Mucosa of descending colon (tissue), 3 donors: Measurements from ENCODE around the gene MAP4. TPM values are rescaled to one million over a fixed set of nuclear protein-coding genes. Genes with fewer than 3 reads are reported as not detected.
A peak's percentile ranks its signal among the peaks of the same experiment; 100 is the strongest.

ENCODE experiments used
- ATAC-seq: fragments of 200-7000 bp; cut with Tn5 transposase; one replicate; pipeline ENCODE4 v1.9.1; 2020; ENCODE audit warnings: mild to moderate bottlenecking, moderate library complexity
- DNase-seq, 3 donors: peaks; one replicate each; pipeline ENCODE4 v3.0.0-alpha.2; 2020
- H3K36me3 ChIP-seq: fragments of 200-600 bp; one replicate; pipeline ENCODE4 v1.8.0; 2021; ENCODE audit warnings: low read depth, mild to moderate bottlenecking
- H3K4me1 ChIP-seq: fragments of 200-600 bp; one replicate; pipeline ENCODE4 v1.8.0; 2021; ENCODE audit warnings: low read depth, mild to moderate bottlenecking
- H3K4me3 ChIP-seq: fragments of 200-600 bp; one replicate; pipeline ENCODE4 v1.8.0; 2021; ENCODE audit warnings: mild to moderate bottlenecking
- H3K9me3 ChIP-seq: fragments of 200-600 bp; one replicate; pipeline ENCODE4 v1.8.0; 2021; ENCODE audit warnings: mild to moderate bottlenecking
- CTCF ChIP-seq: fragments of 200-600 bp; IDR thresholded peaks from one replicate; pipeline ENCODE4 v1.8.0; 2022; ENCODE audit warnings: antibody characterized with exemption, mild to moderate bottlenecking
- intact Hi-C, 2 donors: fragments of 100-400 bp; cut with DNase I in 1 of 2; cut with micrococcal nuclease in 1 of 2; formaldehyde crosslinking; loops; one replicate each; pipeline versions ENCODE4 v1.11.0 to v1.11.1; 2022; cut with DNase I, micrococcal nuclease
- total RNA-seq, 3 donors: library from RNA; stranded (reverse); fragmentation: NEBNext Ultra II Directional in 2 of 3; extraction: Animal tissue kit (Norgen Biotek cat#: 25700) in 2 of 3; gene quantifications; one replicate each; pipeline versions ENCODE4 v1.2.1 to v1.2.4, GENCODE V29; 2021 to 2023
- donor health status: DM: no; HTN: no; CAD: no; lungs with moderate emphysema.
- donor health status: DM: no; HTN: no; CAD: no.
- donor health status: DM: no; HTN: yes; CAD: no.

The MAP4 gene
- total RNA-seq, 3 donors from 2014 or later: 104 to 316 (median 109) TPM

GRCh38 chr3:48034000-48034516 is 17.8 kb upstream of the MAP4 start:
- ATAC-seq: peak; percentile 70
- Histone ChIP-seq H3K4me3 (no peak overlapping the region), H3K36me3 (no peaks in the 10 kb centered on the region), H3K4me1 (no peaks in the 10 kb centered on the region), H3K9me3 (no peaks in the 10 kb centered on the region)
- intact Hi-C loops: no loop called here
- no peak for TF ChIP-seq CTCF
- no peak for DNase-seq

- intact Hi-C loops: no loop called here
- ATAC-seq (no peak), DNase-seq (no peak)
- TF ChIP-seq CTCF: no peak
- Histone ChIP-seq H3K36me3 (no peaks in the 10 kb centered on the region), H3K4me3 (no peak overlapping the region), H3K4me1 (no peaks in the 10 kb centered on the region), H3K9me3 (no peaks in the 10 kb centered on the region)
These were observed 14.0 kb upstream of the MAP4 start for GRCh38 chr3:48030188-48030587.

- intact Hi-C loops: no loop called here
- no peaks in the 10 kb centered on the region for H3K36me3 ChIP-seq
- no peak overlapping the region for H3K4me3 ChIP-seq
- DNase-seq: no peak
- no peak for ATAC-seq
- H3K4me1 ChIP-seq: peaks cover 8% of the 10 kb centered on the region
- TF ChIP-seq CTCF: no peak
- H3K9me3 ChIP-seq: no peaks in the 10 kb centered on the region
These were observed 11.0 kb upstream of the MAP4 start for GRCh38 chr3:48026951-48027908.

- Histone ChIP-seq H3K4me3 (no peak overlapping the region), H3K4me1 (peaks cover 11% of the 10 kb centered on the region), H3K36me3 (no peaks in the 10 kb centered on the region), H3K9me3 (no peaks in the 10 kb centered on the region)
- TF ChIP-seq CTCF: no peak
- ATAC-seq: no peak
- DNase-seq: no peak
- intact Hi-C loops: no loop called here
These were observed 9.9 kb upstream of the MAP4 start for GRCh38 chr3:48026098-48026497.

- peaks cover 11% of the 10 kb centered on the region for H3K4me1 ChIP-seq
- no peaks in the 10 kb centered on the region for H3K9me3 ChIP-seq
- intact Hi-C loops: no loop called here
- DNase-seq: no peak
- no peak overlapping the region for H3K4me3 ChIP-seq
- TF ChIP-seq CTCF: no peak
- no peak for ATAC-seq
- H3K36me3 ChIP-seq: no peaks in the 10 kb centered on the region
These were observed 8.2 kb upstream of the MAP4 start for GRCh38 chr3:48024401-48024800.
